ENCODE data around the gene COQ8B. TPM values are rescaled to one million over a fixed set of nuclear protein-coding genes. Genes with fewer than 3 reads are reported as not detected.

The COQ8B gene
- total RNA-seq, 1 donor from 2014 or later: 49.9 TPM

GRCh38 chr19:40689339-40690049 lies 27.2 kb downstream of the COQ8B start:
- H3K4me1 Mint-ChIP-seq (ENCODE audit: low read depth, unreplicated experiment): peaks cover 21% of the 10 kb centered on the region
- peaks cover 11% of the 10 kb centered on the region for H3K36me3 Mint-ChIP-seq (ENCODE audit: unreplicated experiment)
- peaks cover 9% of the 10 kb centered on the region for H3K27me3 Mint-ChIP-seq (ENCODE audit: unreplicated experiment)
- no peak overlapping the region for H3K27ac Mint-ChIP-seq (ENCODE audit: unreplicated experiment)
- DNase-seq: peak; percentile 76
- no peak for TF ChIP-seq CTCF (IDR thresholded peaks at IDR 0.05; ENCODE audit: partially characterized antibody, unreplicated experiment)
- no peak overlapping the region for H3K4me3 Mint-ChIP-seq (ENCODE audit: unreplicated experiment)
- peaks cover 12% of the 10 kb centered on the region for H3K9me3 Mint-ChIP-seq (ENCODE audit: unreplicated experiment)

- DNase-seq: no peak
- no peak for TF ChIP-seq CTCF (IDR thresholded peaks at IDR 0.05; ENCODE audit: partially characterized antibody, unreplicated experiment)
- Mint-ChIP-seq H3K27me3 (ENCODE audit: unreplicated experiment) (peaks cover 9% of the 10 kb centered on the region), H3K27ac (ENCODE audit: unreplicated experiment) (no peak overlapping the region), H3K9me3 (ENCODE audit: unreplicated experiment) (peaks cover 10% of the 10 kb centered on the region), H3K36me3 (ENCODE audit: unreplicated experiment) (peaks cover 11% of the 10 kb centered on the region), H3K4me3 (ENCODE audit: unreplicated experiment) (no peak overlapping the region), H3K4me1 (ENCODE audit: low read depth, unreplicated experiment) (peaks cover 16% of the 10 kb centered on the region)
These were observed 27.7 kb downstream of the COQ8B start for GRCh38 chr19:40688987-40689338.

GRCh38 chr19:40688309-40688708 lies 28.4 kb downstream of the COQ8B start:
- TF ChIP-seq CTCF (IDR thresholded peaks at IDR 0.05; ENCODE audit: partially characterized antibody, unreplicated experiment): no peak
- peaks cover 11% of the 10 kb centered on the region for H3K9me3 Mint-ChIP-seq (ENCODE audit: unreplicated experiment)
- no peak for DNase-seq
- no peak overlapping the region for H3K4me3 Mint-ChIP-seq (ENCODE audit: unreplicated experiment)
- no peak overlapping the region for H3K27ac Mint-ChIP-seq (ENCODE audit: unreplicated experiment)
- H3K36me3 Mint-ChIP-seq (ENCODE audit: unreplicated experiment): peaks cover 11% of the 10 kb centered on the region
- peaks cover 6% of the 10 kb centered on the region for H3K27me3 Mint-ChIP-seq (ENCODE audit: unreplicated experiment)
- H3K4me1 Mint-ChIP-seq (ENCODE audit: low read depth, unreplicated experiment): peaks cover 16% of the 10 kb centered on the region

GRCh38 chr19:40687525-40688016 lies 29.1 kb downstream of the COQ8B start:
- DNase-seq: no peak
- peaks cover 2% of the 10 kb centered on the region for H3K27me3 Mint-ChIP-seq (ENCODE audit: unreplicated experiment)
- peaks cover 11% of the 10 kb centered on the region for H3K4me1 Mint-ChIP-seq (ENCODE audit: low read depth, unreplicated experiment)
- no peak overlapping the region for H3K4me3 Mint-ChIP-seq (ENCODE audit: unreplicated experiment)
- no peak overlapping the region for H3K27ac Mint-ChIP-seq (ENCODE audit: unreplicated experiment)
- H3K36me3 Mint-ChIP-seq (ENCODE audit: unreplicated experiment): peaks cover 11% of the 10 kb centered on the region
- H3K9me3 Mint-ChIP-seq (ENCODE audit: unreplicated experiment): peaks cover 10% of the 10 kb centered on the region
- no peak for TF ChIP-seq CTCF (IDR thresholded peaks at IDR 0.05; ENCODE audit: partially characterized antibody, unreplicated experiment)

- Mint-ChIP-seq H3K27me3 (ENCODE audit: unreplicated experiment) (peaks cover 2% of the 10 kb centered on the region), H3K4me3 (ENCODE audit: unreplicated experiment) (no peak overlapping the region), H3K9me3 (ENCODE audit: unreplicated experiment) (peaks cover 10% of the 10 kb centered on the region), H3K27ac (ENCODE audit: unreplicated experiment) (no peak overlapping the region), H3K36me3 (ENCODE audit: unreplicated experiment) (peaks cover 11% of the 10 kb centered on the region), H3K4me1 (ENCODE audit: low read depth, unreplicated experiment) (peaks cover 7% of the 10 kb centered on the region)
- no peak for DNase-seq
- TF ChIP-seq CTCF (IDR thresholded peaks at IDR 0.05; ENCODE audit: partially characterized antibody, unreplicated experiment): no peak
These were observed 29.7 kb downstream of the COQ8B start for GRCh38 chr19:40686882-40687524.
